Astrocyte (in vitro differentiated cells and primary cell): ENCODE measurements around the gene NKAIN1.
"Not testable (repeated sequence)": the region's sequence is repeated elsewhere in the genome, so short reads cannot be mapped to it uniquely, and the experiment has no call there.

Source experiments
- CTCF ChIP-seq: IDR thresholded peaks from 2 replicates; pipeline ENCODE4 v1.5.1; 2011; ENCODE audit warnings: low read depth, mild to moderate bottlenecking, inconsistent platforms, low read length, moderate library complexity; ENCODE audit not compliant: insufficient read depth
- EZH2 ChIP-seq: IDR thresholded peaks from 2 replicates; pipeline ENCODE4 v1.6.1; 2012; ENCODE audit warnings: mild to moderate bottlenecking, low read length, inconsistent platforms; ENCODE audit not compliant: insufficient read depth

GRCh38 chr1:31195267-31195666 lies 44.4 kb downstream of the NKAIN1 start:
- not testable (repeated sequence) for TF ChIP-seq CTCF, EZH2
